ENCODE measurements around the gene CRADD.
A peak's percentile ranks its signal among the peaks of the same experiment; 100 is the strongest.

CRADD gene

GRCh38 chr12:93766796-93767523 lies 89.8 kb downstream of the CRADD start:
- no peaks in the 10 kb centered on the region for H3K36me3 ChIP-seq (ENCODE audit: control insufficient read depth in 2 of 2, insufficient read depth in 1 of 2, low read length in 2 of 2)
- no peak overlapping the region for H3K4me3 ChIP-seq (ENCODE audit: low read depth, low read length)
- TF ChIP-seq ZNF654 (tag by site-specific recombination; IDR thresholded peaks at IDR 0.05; ENCODE audit: low read depth) (peak; percentile 66), SCRT1 (tag by site-specific recombination; IDR thresholded peaks at IDR 0.05; ENCODE audit: borderline replicate concordance) (no peak), CTCF (tag by site-specific recombination; IDR thresholded peaks at IDR 0.05) (peak; percentile 29; the same call in 1 of the 2 replicates), ZNF404 (tag by site-specific recombination; IDR thresholded peaks at IDR 0.05) (no peak), GLI4 (tag by site-specific recombination; IDR thresholded peaks at IDR 0.05) (no peak)
- ChIA-PET CTCF (interaction anchor here (0.6 to 4.2 kb wide), 18 partner anchors 13 to 837 kb away, joined by 3 to 53 read pairs (median 4); no protein-coding TSS in a partner anchor), POLR2A (no interaction called here)
- no peaks in the 10 kb centered on the region for H3K9me3 ChIP-seq (ENCODE audit: control insufficient read depth, insufficient read depth, low read depth, low read length)
- H3K4me1 ChIP-seq (ENCODE audit: control insufficient read depth, insufficient read depth, low read length) = no peaks in the 10 kb centered on the region; the same call in 1 of the 2 replicates
- H3K27ac ChIP-seq (ENCODE audit: extremely low read depth, low read depth, low read length) = no peak overlapping the region

DNA sequence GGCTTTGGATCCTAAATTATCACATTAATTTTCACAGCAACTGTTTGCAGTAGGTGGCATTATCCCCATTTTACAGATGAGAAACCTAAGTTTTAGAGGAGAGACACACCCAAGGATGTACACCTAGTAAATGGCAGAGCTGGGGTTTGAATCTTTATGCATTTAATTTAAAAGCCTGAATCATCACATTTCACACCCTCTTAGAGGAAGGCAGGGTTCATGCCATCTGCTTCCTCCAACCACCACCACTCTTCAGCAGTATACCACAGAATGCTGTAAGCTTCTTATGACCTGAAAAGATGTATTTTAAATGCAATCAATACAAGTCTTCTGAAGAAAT lies 90.3 kb downstream of the CRADD start:
- no peaks in the 10 kb centered on the region; the same call in 1 of the 2 replicates for H3K4me1 ChIP-seq (ENCODE audit: control insufficient read depth, insufficient read depth, low read length)
- no peaks in the 10 kb centered on the region for H3K36me3 ChIP-seq (ENCODE audit: control insufficient read depth in 2 of 2, insufficient read depth in 1 of 2, low read length in 2 of 2)
- POLR2A ChIA-PET = no interaction called here
- no peak overlapping the region for H3K4me3 ChIP-seq (ENCODE audit: low read depth, low read length)
- H3K27ac ChIP-seq (ENCODE audit: extremely low read depth, low read depth, low read length) = no peak overlapping the region
- CTCF ChIA-PET = interaction anchor here (0.6 to 4.2 kb wide), 12 partner anchors 17 to 666 kb away, joined by 3 to 53 read pairs (median 4); no protein-coding TSS in a partner anchor
- TF ChIP-seq ZNF391 (tag by site-specific recombination; IDR thresholded peaks at IDR 0.05; ENCODE audit: borderline replicate concordance, low read depth) = no peak
- TF ChIP-seq ZNF701 (tag by site-specific recombination; IDR thresholded peaks at IDR 0.05) = no peak
- H3K9me3 ChIP-seq (ENCODE audit: control insufficient read depth, insufficient read depth, low read depth, low read length) = no peaks in the 10 kb centered on the region

GRCh38 chr12:93772003-93772700 lies 95.0 kb downstream of the CRADD start:
- ChIA-PET CTCF (no interaction called here), POLR2A (no interaction called here)
- TF ChIP-seq ZFP69B (tag by site-specific recombination; IDR thresholded peaks at IDR 0.05) (no peak), PRDM6 (tag by site-specific recombination; IDR thresholded peaks at IDR 0.05) (peak; percentile 31; the same call in 1 of the 2 replicates)
- H3K27ac ChIP-seq (ENCODE audit: extremely low read depth, low read depth, low read length) = no peak overlapping the region
- no peaks in the 10 kb centered on the region for H3K36me3 ChIP-seq (ENCODE audit: control insufficient read depth in 2 of 2, insufficient read depth in 1 of 2, low read length in 2 of 2)
- H3K4me1 ChIP-seq (ENCODE audit: control insufficient read depth, insufficient read depth, low read length) = no peaks in the 10 kb centered on the region; the same call in 1 of the 2 replicates
- H3K9me3 ChIP-seq (ENCODE audit: control insufficient read depth, insufficient read depth, low read depth, low read length) = no peaks in the 10 kb centered on the region
- no peak overlapping the region for H3K4me3 ChIP-seq (ENCODE audit: low read depth, low read length)

GRCh38 chr12:93773122-93773871 lies 96.1 kb downstream of the CRADD start:
- CTCF ChIA-PET = interaction anchor here (0.6 kb wide), 1 partner anchor 275 kb away, joined by 3 read pairs; no protein-coding TSS in a partner anchor
- Histone ChIP-seq H3K4me1 (ENCODE audit: control insufficient read depth, insufficient read depth, low read length) (no peaks in the 10 kb centered on the region; the same call in 1 of the 2 replicates), H3K27ac (ENCODE audit: extremely low read depth, low read depth, low read length) (no peak overlapping the region), H3K4me3 (ENCODE audit: low read depth, low read length) (no peak overlapping the region), H3K36me3 (ENCODE audit: control insufficient read depth in 2 of 2, insufficient read depth in 1 of 2, low read length in 2 of 2) (no peaks in the 10 kb centered on the region), H3K9me3 (ENCODE audit: control insufficient read depth, insufficient read depth, low read depth, low read length) (no peaks in the 10 kb centered on the region)
- POLR2A ChIA-PET = no interaction called here
- TF ChIP-seq, protein P1, sequence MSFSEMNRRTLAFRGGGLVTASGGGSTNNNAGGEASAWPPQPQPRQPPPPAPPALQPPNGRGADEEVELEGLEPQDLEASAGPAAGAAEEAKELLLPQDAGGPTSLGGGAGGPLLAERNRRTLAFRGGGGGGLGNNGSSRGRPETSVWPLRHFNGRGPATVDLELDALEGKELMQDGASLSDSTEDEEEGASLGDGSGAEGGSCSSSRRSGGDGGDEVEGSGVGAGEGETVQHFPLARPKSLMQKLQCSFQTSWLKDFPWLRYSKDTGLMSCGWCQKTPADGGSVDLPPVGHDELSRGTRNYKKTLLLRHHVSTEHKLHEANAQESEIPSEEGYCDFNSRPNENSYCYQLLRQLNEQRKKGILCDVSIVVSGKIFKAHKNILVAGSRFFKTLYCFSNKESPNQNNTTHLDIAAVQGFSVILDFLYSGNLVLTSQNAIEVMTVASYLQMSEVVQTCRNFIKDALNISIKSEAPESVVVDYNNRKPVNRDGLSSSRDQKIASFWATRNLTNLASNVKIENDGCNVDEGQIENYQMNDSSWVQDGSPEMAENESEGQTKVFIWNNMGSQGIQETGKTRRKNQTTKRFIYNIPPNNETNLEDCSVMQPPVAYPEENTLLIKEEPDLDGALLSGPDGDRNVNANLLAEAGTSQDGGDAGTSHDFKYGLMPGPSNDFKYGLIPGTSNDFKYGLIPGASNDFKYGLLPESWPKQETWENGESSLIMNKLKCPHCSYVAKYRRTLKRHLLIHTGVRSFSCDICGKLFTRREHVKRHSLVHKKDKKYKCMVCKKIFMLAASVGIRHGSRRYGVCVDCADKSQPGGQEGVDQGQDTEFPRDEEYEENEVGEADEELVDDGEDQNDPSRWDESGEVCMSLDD (tag by site-specific recombination; IDR thresholded peaks at IDR 0.05) = no peak
- TF ChIP-seq ZNF639 (tag by site-specific recombination; IDR thresholded peaks at IDR 0.05) = no peak
- TF ChIP-seq, protein P2, sequence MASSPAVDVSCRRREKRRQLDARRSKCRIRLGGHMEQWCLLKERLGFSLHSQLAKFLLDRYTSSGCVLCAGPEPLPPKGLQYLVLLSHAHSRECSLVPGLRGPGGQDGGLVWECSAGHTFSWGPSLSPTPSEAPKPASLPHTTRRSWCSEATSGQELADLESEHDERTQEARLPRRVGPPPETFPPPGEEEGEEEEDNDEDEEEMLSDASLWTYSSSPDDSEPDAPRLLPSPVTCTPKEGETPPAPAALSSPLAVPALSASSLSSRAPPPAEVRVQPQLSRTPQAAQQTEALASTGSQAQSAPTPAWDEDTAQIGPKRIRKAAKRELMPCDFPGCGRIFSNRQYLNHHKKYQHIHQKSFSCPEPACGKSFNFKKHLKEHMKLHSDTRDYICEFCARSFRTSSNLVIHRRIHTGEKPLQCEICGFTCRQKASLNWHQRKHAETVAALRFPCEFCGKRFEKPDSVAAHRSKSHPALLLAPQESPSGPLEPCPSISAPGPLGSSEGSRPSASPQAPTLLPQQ (tag by site-specific recombination; IDR thresholded peaks at IDR 0.05) = no peak
- peak; percentile 35; the same call in 1 of the 2 replicates for TF ChIP-seq WT1 (tag by site-specific recombination; IDR thresholded peaks at IDR 0.05)
- peak; percentile 21 for TF ChIP-seq SETDB1 (IDR thresholded peaks at IDR 0.05; ENCODE audit: insufficient read length, low read length)
- TF ChIP-seq SCRT1 (tag by site-specific recombination; IDR thresholded peaks at IDR 0.05; ENCODE audit: borderline replicate concordance) = no peak

Data from HEK293 (cell line).